IMR-90 (cell line): ENCODE results near the gene ALPP. TPM values are rescaled to one million over a fixed set of nuclear protein-coding genes. Genes with fewer than 3 reads are reported as not detected.
A peak's percentile ranks its signal among the peaks of the same experiment; 100 is the strongest.

Source experiments
- ATAC-seq: fragments of 200-7000 bp; cut with Tn5 transposase; 2 replicates; pipeline ENCODE4 v1.9.1; 2020; ENCODE audit warnings: low read depth, mild to moderate bottlenecking, moderate library complexity
- BruUV-seq: library from RNA; stranded (reverse); fragments of 400-500 nt; replicated peaks from 2 replicates; lab custom pipeline; 2021; lab: Mats Ljungman, UMichigan
- CTCF ChIA-PET: fragments of 300-600 bp; formaldehyde crosslinking; extraction: SDS; loops from one replicate; lab custom pipeline; 2021; ENCODE audit warnings: antibody characterized with exemption; lab: Yijun Ruan, JAX
- POLR2A ChIA-PET: fragments of 300-600 bp; sonication (Branson Sonifier 250); formaldehyde crosslinking; loops from one replicate; lab custom pipeline; 2022; ENCODE audit warnings: antibody characterized with exemption; ENCODE audit not compliant: unreplicated experiment; lab: Charles Lee
- DNase-seq: peaks from one replicate; pipeline ENCODE4 v3.0.0; 2013
- H2AFZ ChIP-seq: replicated peaks from 2 replicates; pipeline ENCODE3; 2013; ENCODE audit warnings: low read length, mild to moderate bottlenecking; ENCODE audit not compliant: poor library complexity
- H2AK5ac ChIP-seq: 2 replicates; pipeline ENCODE4 v1.6.1; 2013; ENCODE audit warnings: low read depth, low read length, inconsistent platforms
- H2AK9ac ChIP-seq: replicated peaks from 2 replicates; pipeline ENCODE3; 2013; ENCODE audit warnings: mild to moderate bottlenecking, low read depth, low read length, moderate library complexity; ENCODE audit not compliant: poor library complexity
- H2BK120ac ChIP-seq: 2 replicates; pipeline ENCODE4 v1.6.1; 2013; ENCODE audit warnings: low read depth, low read length, inconsistent platforms
- H2BK15ac ChIP-seq: 3 replicates; pipeline ENCODE4 v1.6.1; 2013; ENCODE audit warnings: low read depth, low read length, inconsistent platforms
- H2BK20ac ChIP-seq: 2 replicates; pipeline ENCODE4 v1.6.1; 2013; ENCODE audit warnings: low read depth, mild to moderate bottlenecking, inconsistent platforms, low read length, moderate library complexity
- H2BK5ac ChIP-seq: 2 replicates; pipeline ENCODE4 v1.6.1; 2013; ENCODE audit warnings: mild to moderate bottlenecking, low read depth, low read length, inconsistent platforms; ENCODE audit not compliant: poor library complexity, severe bottlenecking
- H3K14ac ChIP-seq: replicated peaks from 2 replicates; pipeline ENCODE4 v1.6.1; 2013; ENCODE audit warnings: low read depth, low read length, inconsistent platforms
- H3K18ac ChIP-seq: 2 replicates; pipeline ENCODE4 v1.6.1; 2013; ENCODE audit warnings: low read depth, low read length, control low read depth
- H3K23ac ChIP-seq: 2 replicates; pipeline ENCODE4 v1.6.1; 2013; ENCODE audit warnings: low read depth, low read length, inconsistent platforms
- H3K27ac ChIP-seq: 2 replicates; pipeline ENCODE4 v1.5.1; 2013; ENCODE audit warnings: mild to moderate bottlenecking, control low read depth, low read length; ENCODE audit not compliant: insufficient read depth
- H3K27me3 ChIP-seq: 2 replicates; pipeline ENCODE4 v1.6.1; 2013; ENCODE audit warnings: low read length; ENCODE audit not compliant: control insufficient read depth, insufficient read depth
- H3K36me3 ChIP-seq: 2 replicates; pipeline ENCODE4 v1.6.1; 2013; ENCODE audit warnings: low read length, mixed read lengths; ENCODE audit not compliant: control insufficient read depth, insufficient read depth
- H3K4ac ChIP-seq: 2 replicates; pipeline ENCODE4 v1.6.1; 2013; ENCODE audit warnings: low read depth, low read length, inconsistent platforms
- H3K4me1 ChIP-seq: 2 replicates; pipeline ENCODE4 v1.6.1; 2013; ENCODE audit warnings: low read length, mixed read lengths; ENCODE audit not compliant: control insufficient read depth, insufficient read depth
- H3K4me2 ChIP-seq: 2 replicates; pipeline ENCODE4 v1.6.1; 2013; ENCODE audit warnings: low read depth, mild to moderate bottlenecking, control low read depth, low read length, moderate library complexity
- H3K4me3 ChIP-seq: 2 replicates; pipeline ENCODE4 v1.5.1; 2013; ENCODE audit warnings: low read depth, mild to moderate bottlenecking, control low read depth, low read length, moderate library complexity; ENCODE audit not compliant: insufficient read depth
- H3K56ac ChIP-seq: 2 replicates; pipeline ENCODE4 v1.6.1; 2013; ENCODE audit warnings: low read length, inconsistent platforms; ENCODE audit not compliant: insufficient read depth; ENCODE audit errors: extremely low read depth
- H3K79me1 ChIP-seq, 2 experiments: 2 replicates each; pipeline ENCODE4 v1.6.1; 2013; ENCODE audit warnings: low read length in 2 of 2, inconsistent platforms in 1 of 2, low read depth in 1 of 2
- H3K9ac ChIP-seq: 2 replicates; pipeline ENCODE4 v1.6.1; 2013; ENCODE audit warnings: low read depth, low read length, control low read depth
- H3K9me1 ChIP-seq: 2 replicates; pipeline ENCODE4 v1.6.1; 2013; ENCODE audit warnings: low read length, inconsistent platforms; ENCODE audit not compliant: insufficient read depth
- H3K9me3 ChIP-seq: 2 replicates; pipeline ENCODE4 v1.6.1; 2013; ENCODE audit warnings: low read length; ENCODE audit not compliant: control insufficient read depth, insufficient read depth
- H4K20me1 ChIP-seq: 2 replicates; pipeline ENCODE4 v1.6.1; 2013; ENCODE audit warnings: low read length, inconsistent platforms; ENCODE audit not compliant: insufficient read depth
- H4K5ac ChIP-seq: 2 replicates; pipeline ENCODE4 v1.6.1; 2013; ENCODE audit warnings: mild to moderate bottlenecking, low read depth, low read length, control low read depth
- H4K8ac ChIP-seq, 2 experiments: 2 replicates each; pipeline ENCODE4 v1.6.1; 2013; ENCODE audit warnings: low read depth in 2 of 2, low read length in 2 of 2, control low read depth in 1 of 2, inconsistent platforms in 1 of 2
- H4K91ac ChIP-seq: 2 replicates; pipeline ENCODE4 v1.6.1; 2013; ENCODE audit warnings: low read depth, low read length, inconsistent platforms; ENCODE audit not compliant: insufficient read depth
- MAZ ChIP-seq: IDR thresholded peaks from 2 replicates; pipeline ENCODE4 v1.6.1; 2012; ENCODE audit warnings: low read depth, mild to moderate bottlenecking, low read length, improper control_type of control experiment, moderate library complexity, borderline replicate concordance
- MXI1 ChIP-seq: IDR thresholded peaks from 2 replicates; pipeline ENCODE4 v1.6.1; 2012; ENCODE audit warnings: low read depth, mild to moderate bottlenecking, low read length, moderate library complexity, borderline replicate concordance
- RCOR1 ChIP-seq: IDR thresholded peaks from 2 replicates; pipeline ENCODE4 v1.6.1; 2012; ENCODE audit warnings: mild to moderate bottlenecking, low read length, improper control_type of control experiment; ENCODE audit not compliant: insufficient replicate concordance
- WGBS, 2 experiments: methylation state at CpG; one replicate each; pipeline versions ENCODE4 v1.1.5 to v1.1.7; 2013; ENCODE audit warnings: missing lambda C conversion rate in 2 of 2; ENCODE audit not compliant: insufficient read length in 1 of 2; ENCODE audit errors: extremely low coverage in 2 of 2; 5-methylcytosine and 5-hydroxymethylcytosine counted together
- dilution Hi-C: fragments of 300-500 bp; cut with HindIII; formaldehyde crosslinking; loops from one replicate; pipeline ENCODE4 v1.14.3; 2018; ENCODE audit warnings: low sequenced_read_pairs; ENCODE audit not compliant: unreplicated experiment
- in situ Hi-C: fragments of 300-500 bp; cut with MboI; formaldehyde crosslinking; loops from 3 replicates; pipeline ENCODE4 v1.14.3; 2019; ENCODE audit warnings: low sequenced_read_pairs, inconsistent platforms, mixed read lengths
- intact Hi-C: fragments of 100-400 bp; cut with micrococcal nuclease; formaldehyde crosslinking; loops from 2 replicates; pipeline ENCODE4 v1.10.0; 2022
- polyA plus RNA-seq, 3 experiments: library from polyadenylated mRNA; depleted of rRNA; stranded (reverse); fragments of >200 nt; gene quantifications; 2 replicates each; pipeline ENCODE4 v1.2.3, GENCODE V29; 2012; ENCODE audit warnings: low replicate concordance in 1 of 3
- total RNA-seq: library from RNA; depleted of rRNA; stranded (reverse); fragments of >200 nt; gene quantifications from 2 replicates; pipeline ENCODE4 v1.2.3, GENCODE V29; 2012

ALPP gene
- total and polyA plus RNA-seq, 2 of the 4 experiments (the other 2 are of a cell fraction), result not detected

DNA sequence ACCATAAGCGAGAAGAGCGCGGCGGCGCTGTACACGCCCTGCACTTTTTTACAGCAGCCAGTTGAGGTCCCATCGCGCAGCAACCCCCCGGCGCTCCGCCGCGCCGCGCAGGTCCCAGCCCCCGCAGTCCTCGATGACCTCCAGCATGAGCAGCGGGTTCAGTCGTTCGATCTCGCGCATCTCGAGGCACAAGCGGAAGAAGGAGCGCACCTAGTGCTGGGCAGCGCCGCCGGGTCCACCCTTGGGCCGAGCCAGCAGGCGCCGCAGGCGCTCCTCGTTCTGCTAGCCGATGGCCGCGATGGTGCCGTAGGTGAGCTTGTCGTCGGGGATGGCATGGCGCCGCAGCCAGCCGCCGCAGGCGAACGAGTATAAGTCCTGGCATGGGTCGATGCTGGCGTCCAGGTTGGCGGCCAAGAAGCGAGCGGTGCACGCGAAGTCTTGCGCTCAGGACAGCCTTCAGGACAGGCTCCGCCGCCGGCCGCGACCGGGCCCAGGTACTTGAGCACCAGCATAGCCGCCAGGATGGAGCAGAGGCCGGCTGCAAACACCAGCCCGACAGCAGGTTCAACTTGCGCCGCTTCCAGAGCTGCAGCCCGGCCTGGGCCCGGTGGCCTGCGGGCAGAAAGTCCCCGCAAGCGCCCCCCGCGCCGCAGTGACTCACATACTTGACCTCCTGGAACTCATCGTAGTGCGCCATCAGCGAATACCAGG lies 8.3 kb downstream of the ALPP start:
- Histone ChIP-seq H2AK9ac (no peak overlapping the region), H2BK20ac (no peak overlapping the region), H3K14ac (no peak overlapping the region), H2AK5ac (no peak overlapping the region), H4K5ac (no peak overlapping the region), H3K4ac (no peak overlapping the region), H3K9me1 (no peaks in the 10 kb centered on the region), H3K18ac (no peak overlapping the region), H4K20me1 (no peaks in the 10 kb centered on the region; the same call in 1 of the 2 replicates), H2BK120ac (no peak overlapping the region), H3K36me3 (no peaks in the 10 kb centered on the region), H3K4me2 (peak overlapping the region; percentile 18; the same call in 1 of the 2 replicates), H3K9me3 (peaks cover 2% of the 10 kb centered on the region; the same call in 1 of the 2 replicates), H2BK5ac (no peak overlapping the region), H2AFZ (peak overlapping the region; percentile 76), H3K9ac (no peak overlapping the region), H3K23ac (no peak overlapping the region), H3K4me3 (no peak overlapping the region), H4K8ac (no peak overlapping the region), H2BK15ac (no peak overlapping the region), H4K91ac (no peak overlapping the region), H3K56ac (no peak overlapping the region), H3K4me1 (peaks cover 3% of the 10 kb centered on the region; the same call in 1 of the 2 replicates), H3K27ac (no peak overlapping the region), H3K27me3 (peaks cover 83% of the 10 kb centered on the region), H3K79me1 (no peaks in the 10 kb centered on the region)
- no peak for DNase-seq
- dilution Hi-C loops, result no loop called here
- no TSS peak for BruUV-seq
- TF ChIP-seq MXI1, result no peak
- TF ChIP-seq MAZ, result no peak
- TF ChIP-seq RCOR1, result no peak
- in situ Hi-C loops, result no loop called here
- intact Hi-C loops, result loop anchor here (5.0 kb wide), 1 partner anchor 40 kb away; no protein-coding TSS in a partner anchor
- no peak for ATAC-seq
- 3% methylated on average over 58 of the region's 75 CpGs; no CpG with 5 or more reads in 1 of the 2 experiments for WGBS, 2 experiments
- ChIA-PET POLR2A (no interaction called here), CTCF (interaction anchor here (1.2 kb wide), 1 partner anchor 13 kb away, joined by 3 read pairs; no protein-coding TSS in a partner anchor)
